ENCODE results near the gene KRT76.

Gene KRT76

DNA sequence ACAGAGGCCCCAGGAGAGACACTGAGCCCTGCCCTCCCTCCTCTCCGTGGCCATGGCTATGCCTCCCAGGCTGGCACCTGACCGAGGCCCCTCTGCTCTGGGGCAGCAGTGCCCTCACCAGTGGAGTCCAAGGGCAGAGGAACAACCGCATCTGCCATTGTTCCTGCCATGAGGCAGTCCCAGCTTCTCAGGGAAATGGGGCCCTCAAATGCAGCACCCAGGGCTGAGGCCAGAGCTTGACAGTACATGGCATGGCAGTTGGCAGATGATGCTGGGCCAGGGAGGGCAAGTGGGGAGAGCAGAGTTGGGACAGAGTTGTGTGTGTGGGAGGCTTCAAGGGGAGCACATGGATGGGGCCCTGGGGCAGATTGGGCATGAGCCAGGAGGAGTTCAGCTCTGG, 52.8 kb downstream of the KRT76 start:
- no peak for DNase-seq (ENCODE audit: low read depth)

DNA sequence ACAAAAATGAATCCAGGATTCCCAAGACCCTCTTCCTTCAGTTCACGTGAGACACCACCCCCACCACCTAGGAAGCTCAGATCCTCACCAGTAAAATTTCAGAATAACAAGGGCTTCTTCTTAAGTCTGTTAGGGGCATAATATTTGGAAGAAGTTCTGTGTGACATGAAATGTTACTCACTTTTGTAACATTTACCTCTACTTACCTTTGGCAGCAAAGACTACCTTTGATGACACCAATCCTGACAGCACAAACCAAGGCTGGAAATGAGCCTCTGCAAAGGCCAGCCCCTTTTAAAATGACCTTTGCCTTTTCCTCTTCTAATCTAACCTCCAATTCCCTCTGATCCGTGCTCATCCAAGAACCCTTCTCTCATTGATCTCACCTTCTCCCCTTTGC, 54.5 kb downstream of the KRT76 start:
- TF ChIP-seq, protein P1, sequence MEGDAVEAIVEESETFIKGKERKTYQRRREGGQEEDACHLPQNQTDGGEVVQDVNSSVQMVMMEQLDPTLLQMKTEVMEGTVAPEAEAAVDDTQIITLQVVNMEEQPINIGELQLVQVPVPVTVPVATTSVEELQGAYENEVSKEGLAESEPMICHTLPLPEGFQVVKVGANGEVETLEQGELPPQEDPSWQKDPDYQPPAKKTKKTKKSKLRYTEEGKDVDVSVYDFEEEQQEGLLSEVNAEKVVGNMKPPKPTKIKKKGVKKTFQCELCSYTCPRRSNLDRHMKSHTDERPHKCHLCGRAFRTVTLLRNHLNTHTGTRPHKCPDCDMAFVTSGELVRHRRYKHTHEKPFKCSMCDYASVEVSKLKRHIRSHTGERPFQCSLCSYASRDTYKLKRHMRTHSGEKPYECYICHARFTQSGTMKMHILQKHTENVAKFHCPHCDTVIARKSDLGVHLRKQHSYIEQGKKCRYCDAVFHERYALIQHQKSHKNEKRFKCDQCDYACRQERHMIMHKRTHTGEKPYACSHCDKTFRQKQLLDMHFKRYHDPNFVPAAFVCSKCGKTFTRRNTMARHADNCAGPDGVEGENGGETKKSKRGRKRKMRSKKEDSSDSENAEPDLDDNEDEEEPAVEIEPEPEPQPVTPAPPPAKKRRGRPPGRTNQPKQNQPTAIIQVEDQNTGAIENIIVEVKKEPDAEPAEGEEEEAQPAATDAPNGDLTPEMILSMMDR (IDR thresholded peaks at IDR 0.05; ENCODE audit: insufficient read depth, low read depth, low read length, missing control alignments) = no peak
- no peak for DNase-seq (ENCODE audit: low read depth)
- no peak overlapping the region for H3K4me3 ChIP-seq (ENCODE audit: low read length)

More for the DNA sequence above, 52.8 kb downstream of the KRT76 start:
- TF ChIP-seq, protein P1 (IDR thresholded peaks at IDR 0.05; ENCODE audit: insufficient read depth, low read depth, low read length, missing control alignments) = no peak
- H3K4me3 ChIP-seq (ENCODE audit: low read length) = no peak overlapping the region

DNA sequence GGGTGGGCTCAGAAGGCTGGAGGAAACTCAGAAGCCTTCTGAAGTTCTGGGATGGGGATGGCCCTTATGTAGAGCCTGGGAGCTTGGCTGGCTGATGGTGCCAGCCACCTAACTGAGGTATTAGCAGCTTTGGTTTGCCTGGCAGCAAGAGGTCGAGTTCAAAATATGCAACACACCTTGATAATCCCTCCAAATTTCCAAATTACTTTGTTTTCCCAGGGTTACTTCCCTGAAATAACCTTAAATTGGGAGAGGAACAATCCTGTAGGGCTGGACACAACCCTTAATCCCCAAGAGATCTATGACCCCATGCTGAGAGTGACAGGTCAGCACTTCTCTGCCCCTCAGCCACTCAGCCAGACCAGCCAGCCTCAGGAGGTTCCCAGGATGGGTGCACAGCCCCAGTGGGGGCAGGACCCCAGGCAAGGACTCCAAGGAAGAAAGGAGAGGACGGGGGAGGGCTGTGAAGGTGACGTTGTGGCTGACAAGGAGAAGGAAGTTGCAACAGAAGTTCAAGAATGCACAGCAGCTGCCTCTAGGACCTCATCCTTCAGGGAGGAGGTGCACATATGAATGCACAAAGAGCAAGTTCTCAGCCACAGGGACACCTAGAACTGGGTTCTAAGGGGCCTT, 55.2 kb downstream of the KRT76 start:
- H3K4me3 ChIP-seq (ENCODE audit: low read length) = no peak overlapping the region
- TF ChIP-seq, protein P1 (IDR thresholded peaks at IDR 0.05; ENCODE audit: insufficient read depth, low read depth, low read length, missing control alignments) = no peak
- no peak for DNase-seq (ENCODE audit: low read depth)

DNA sequence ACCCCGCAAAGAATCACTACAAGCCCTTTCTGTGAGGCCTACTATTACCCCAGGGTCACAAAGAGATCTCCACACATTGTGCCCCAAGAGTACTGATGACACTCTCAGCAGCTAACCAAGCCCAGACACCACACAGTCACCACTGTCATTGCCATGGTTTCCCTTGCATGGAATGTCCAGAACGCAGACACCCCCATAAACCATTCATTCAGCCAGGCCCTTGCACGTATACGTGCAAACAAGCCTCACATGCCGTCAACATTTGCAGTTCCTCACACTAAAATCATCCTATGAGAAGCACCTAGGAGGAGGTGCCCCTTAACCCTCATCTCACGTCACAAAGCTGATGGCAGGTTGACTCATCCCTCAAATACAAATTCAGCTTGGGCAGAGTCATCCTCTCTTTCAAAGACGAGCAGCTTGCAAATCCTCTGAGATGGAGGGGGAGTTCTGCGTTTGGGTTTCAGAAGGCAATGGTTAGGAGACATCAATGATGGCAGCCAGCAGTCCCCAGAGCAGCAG, 56.7 kb downstream of the KRT76 start:
- no peak overlapping the region for H3K4me3 ChIP-seq (ENCODE audit: low read length)
- TF ChIP-seq, protein P1 (IDR thresholded peaks at IDR 0.05; ENCODE audit: insufficient read depth, low read depth, low read length, missing control alignments) = no peak
- peak; percentile 65 for DNase-seq (ENCODE audit: low read depth)

Measured in epithelial cell of esophagus (primary cell).